DND-41 (cell line): ENCODE measurements around the gene LRRC8D.

Source experiments
- ATAC-seq: fragments of 200-7000 bp; cut with Tn5 transposase; 3 replicates; pipeline ENCODE4 v1.9.1; 2021; ENCODE audit warnings: low read depth; ENCODE audit not compliant: insufficient read depth
- DNase-seq: peaks from one replicate; pipeline ENCODE4 v3.0.0-alpha.2; 2020
- H2AFZ ChIP-seq: 2 replicates; pipeline ENCODE4 v1.6.0; 2012; ENCODE audit warnings: low read depth, low read length
- H3K27ac ChIP-seq: 2 replicates; pipeline ENCODE4 v1.5.1; 2012; ENCODE audit warnings: low read length, inconsistent platforms
- H3K27me3 ChIP-seq: fragments of 200-600 bp; sonication (generic); 2 replicates; pipeline ENCODE4 v1.6.0; 2012; ENCODE audit warnings: low read length, mild to moderate bottlenecking, inconsistent platforms; ENCODE audit not compliant: insufficient read depth, poor library complexity
- H3K36me3 ChIP-seq: 2 replicates; pipeline ENCODE4 v1.5.1; 2012; ENCODE audit warnings: low read length, inconsistent platforms; ENCODE audit not compliant: insufficient read depth
- H3K4me1 ChIP-seq: 2 replicates; pipeline ENCODE4 v1.5.1; 2012; ENCODE audit warnings: mild to moderate bottlenecking, low read length; ENCODE audit not compliant: insufficient read depth
- H3K4me2 ChIP-seq: 2 replicates; pipeline ENCODE4 v1.6.0; 2012; ENCODE audit warnings: mild to moderate bottlenecking, moderate library complexity, low read length, inconsistent platforms; ENCODE audit not compliant: insufficient read depth
- H3K4me3 ChIP-seq, 2 experiments: fragments of 200-600 bp in 1 of 2; shearing (Covaris generic) in 1 of 2; 2 replicates each; pipeline ENCODE4 v1.5.1; 2012 to 2016; ENCODE audit warnings: inconsistent platforms in 2 of 2, low read length in 2 of 2, mild to moderate bottlenecking in 2 of 2, low read depth in 1 of 2, moderate library complexity in 1 of 2
- H3K79me2 ChIP-seq: 2 replicates; pipeline ENCODE4 v1.6.0; 2012; ENCODE audit warnings: low read length, inconsistent platforms; ENCODE audit not compliant: insufficient read depth
- H3K9ac ChIP-seq: 2 replicates; pipeline ENCODE4 v1.6.0; 2012; ENCODE audit warnings: low read depth, mild to moderate bottlenecking, inconsistent platforms, low read length, moderate library complexity
- H3K9me3 ChIP-seq: 2 replicates; pipeline ENCODE4 v1.5.1; 2012; ENCODE audit warnings: low read length, moderate library complexity, mild to moderate bottlenecking, inconsistent platforms; ENCODE audit not compliant: insufficient read depth, severe bottlenecking
- H4K20me1 ChIP-seq: 2 replicates; pipeline ENCODE4 v1.6.0; 2012; ENCODE audit warnings: low read length; ENCODE audit not compliant: insufficient read depth
- EZH2 ChIP-seq: IDR thresholded peaks from 3 replicates; pipeline ENCODE4 v1.6.1; 2012; ENCODE audit warnings: borderline replicate concordance, low read depth, mild to moderate bottlenecking, moderate library complexity, low read length, inconsistent platforms; ENCODE audit not compliant: severe bottlenecking
- TF ChIP-seq, protein P1 (sequence below): IDR thresholded peaks from 2 replicates; pipeline ENCODE4 v1.5.1; 2012; ENCODE audit warnings: borderline replicate concordance, low read length, moderate library complexity, mild to moderate bottlenecking; ENCODE audit not compliant: poor library complexity, severe bottlenecking; ENCODE audit errors: extremely low read depth

LRRC8D gene

DNA sequence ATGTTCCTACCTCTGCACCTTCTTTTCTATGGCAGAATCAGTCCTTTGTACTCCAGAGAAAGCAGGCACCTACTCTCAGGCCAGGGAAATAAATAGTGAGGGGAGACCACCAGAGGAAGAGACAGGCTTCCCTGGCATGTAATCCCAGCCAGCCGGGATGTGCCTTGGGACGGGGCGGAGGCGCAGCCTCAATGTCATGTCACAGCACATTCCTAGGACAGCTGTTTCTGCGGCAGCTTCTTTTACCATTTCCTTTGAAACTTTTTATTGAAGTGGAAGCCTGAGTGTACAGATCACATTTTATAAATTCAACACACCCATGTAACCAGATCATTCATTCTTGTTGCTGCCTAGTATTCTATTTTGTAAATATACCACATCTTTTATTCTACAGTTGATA is 106.2 kb downstream of the LRRC8D start:
- TF ChIP-seq EZH2 = no peak
- TF ChIP-seq, protein P1, sequence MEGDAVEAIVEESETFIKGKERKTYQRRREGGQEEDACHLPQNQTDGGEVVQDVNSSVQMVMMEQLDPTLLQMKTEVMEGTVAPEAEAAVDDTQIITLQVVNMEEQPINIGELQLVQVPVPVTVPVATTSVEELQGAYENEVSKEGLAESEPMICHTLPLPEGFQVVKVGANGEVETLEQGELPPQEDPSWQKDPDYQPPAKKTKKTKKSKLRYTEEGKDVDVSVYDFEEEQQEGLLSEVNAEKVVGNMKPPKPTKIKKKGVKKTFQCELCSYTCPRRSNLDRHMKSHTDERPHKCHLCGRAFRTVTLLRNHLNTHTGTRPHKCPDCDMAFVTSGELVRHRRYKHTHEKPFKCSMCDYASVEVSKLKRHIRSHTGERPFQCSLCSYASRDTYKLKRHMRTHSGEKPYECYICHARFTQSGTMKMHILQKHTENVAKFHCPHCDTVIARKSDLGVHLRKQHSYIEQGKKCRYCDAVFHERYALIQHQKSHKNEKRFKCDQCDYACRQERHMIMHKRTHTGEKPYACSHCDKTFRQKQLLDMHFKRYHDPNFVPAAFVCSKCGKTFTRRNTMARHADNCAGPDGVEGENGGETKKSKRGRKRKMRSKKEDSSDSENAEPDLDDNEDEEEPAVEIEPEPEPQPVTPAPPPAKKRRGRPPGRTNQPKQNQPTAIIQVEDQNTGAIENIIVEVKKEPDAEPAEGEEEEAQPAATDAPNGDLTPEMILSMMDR = no peak
- Histone ChIP-seq H3K9ac (no peak overlapping the region), H3K4me2 (no peak overlapping the region), H3K4me3 (no peak overlapping the region), H3K36me3 (peaks cover 13% of the 10 kb centered on the region), H2AFZ (no peak overlapping the region), H3K27ac (no peak overlapping the region), H3K9me3 (no peaks in the 10 kb centered on the region), H3K27me3 (no peaks in the 10 kb centered on the region), H4K20me1 (no peaks in the 10 kb centered on the region), H3K4me1 (no peaks in the 10 kb centered on the region), H3K79me2 (no peaks in the 10 kb centered on the region)
- ATAC-seq = no peak
- DNase-seq = no peak

GRCh38 chr1:89927478-89927877 is 106.6 kb downstream of the LRRC8D start:
- Histone ChIP-seq H3K36me3 (peaks cover 18% of the 10 kb centered on the region), H3K27me3 (no peaks in the 10 kb centered on the region), H3K4me1 (no peaks in the 10 kb centered on the region), H3K4me2 (no peak overlapping the region), H3K79me2 (no peaks in the 10 kb centered on the region), H3K4me3 (no peak overlapping the region), H3K9ac (no peak overlapping the region), H3K27ac (no peak overlapping the region), H2AFZ (no peak overlapping the region), H3K9me3 (no peaks in the 10 kb centered on the region), H4K20me1 (no peaks in the 10 kb centered on the region)
- TF ChIP-seq EZH2 = no peak
- TF ChIP-seq, protein P1 = no peak
- DNase-seq = no peak
- no peak for ATAC-seq

- Histone ChIP-seq H3K36me3 (peaks cover 21% of the 10 kb centered on the region), H2AFZ (no peak overlapping the region), H3K4me3 (no peak overlapping the region), H3K27ac (no peak overlapping the region), H3K27me3 (no peaks in the 10 kb centered on the region), H3K79me2 (no peaks in the 10 kb centered on the region), H3K9ac (no peak overlapping the region), H4K20me1 (no peaks in the 10 kb centered on the region; the same call in 1 of the 2 replicates), H3K9me3 (no peaks in the 10 kb centered on the region), H3K4me2 (no peak overlapping the region), H3K4me1 (no peaks in the 10 kb centered on the region)
- ATAC-seq (no peak), DNase-seq (no peak)
- no peak for TF ChIP-seq EZH2
- TF ChIP-seq, protein P1 = no peak
Measured at GRCh38 chr1:89928506-89928905, 107.7 kb downstream of the LRRC8D start.
